ENCODE data around the gene OPN3.

DNA sequence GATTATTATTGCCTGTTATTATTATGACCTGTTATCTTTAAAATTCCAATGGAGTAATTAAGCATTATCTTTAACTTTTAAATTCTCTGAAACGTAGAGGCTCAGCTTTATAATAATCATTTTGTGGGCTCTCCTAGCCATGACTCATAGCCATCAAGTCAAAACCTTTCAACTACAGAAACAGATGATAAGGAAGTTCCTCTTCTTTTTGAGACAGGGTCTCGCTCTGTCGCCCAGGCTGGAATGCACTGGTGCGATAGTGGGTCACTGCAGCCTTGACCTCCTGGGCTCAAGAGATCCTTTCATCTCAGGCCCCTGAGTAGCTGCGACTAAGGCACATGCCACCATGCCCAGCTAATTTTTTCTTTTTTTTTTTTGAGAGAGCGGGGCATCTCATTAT lies 43.5 kb downstream of the OPN3 start:
- no peak for TF ChIP-seq CTCF (conservative IDR thresholded peaks at IDR 0.05)
- no peak for TF ChIP-seq ZFX (IDR thresholded peaks at IDR 0.05)

Measured in C4-2B (cell line).